NK-92 treated with Interleukin-12 subunit alpha and Interleukin-12 subunit beta, amount 100 ng/mL, for 24 hours (cell line): ENCODE results near the gene CIZ1.
"Not testable (repeated sequence)": the region's sequence is repeated elsewhere in the genome, so short reads cannot be mapped to it uniquely, and the experiment has no call there.

ENCODE experiments used
- DNase-seq: peaks from one replicate; lab custom pipeline; 2025; lab: John Stamatoyannopoulos, UW

CIZ1 gene

DNA sequence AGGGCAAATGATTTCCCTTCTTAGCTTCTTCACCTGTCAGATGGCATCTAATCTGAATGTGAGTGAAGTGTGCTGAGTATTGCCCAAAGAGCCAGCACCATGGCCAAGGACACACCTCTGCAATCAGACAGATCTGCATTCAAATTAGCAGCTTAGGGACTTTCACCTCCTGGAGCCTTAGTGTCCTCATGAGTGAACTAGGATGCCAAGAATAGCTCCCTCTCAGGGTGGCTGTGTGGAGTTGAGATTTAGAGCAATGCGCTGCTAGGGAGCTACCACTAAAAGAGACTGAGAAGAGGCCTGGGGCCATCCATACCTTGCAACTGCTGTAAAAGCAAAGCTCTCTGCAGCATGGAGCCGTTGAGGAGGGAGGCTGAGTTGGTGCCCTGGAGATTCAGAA, 1.4 kb downstream of the CIZ1 start:
- DNase-seq, result no peak

DNA sequence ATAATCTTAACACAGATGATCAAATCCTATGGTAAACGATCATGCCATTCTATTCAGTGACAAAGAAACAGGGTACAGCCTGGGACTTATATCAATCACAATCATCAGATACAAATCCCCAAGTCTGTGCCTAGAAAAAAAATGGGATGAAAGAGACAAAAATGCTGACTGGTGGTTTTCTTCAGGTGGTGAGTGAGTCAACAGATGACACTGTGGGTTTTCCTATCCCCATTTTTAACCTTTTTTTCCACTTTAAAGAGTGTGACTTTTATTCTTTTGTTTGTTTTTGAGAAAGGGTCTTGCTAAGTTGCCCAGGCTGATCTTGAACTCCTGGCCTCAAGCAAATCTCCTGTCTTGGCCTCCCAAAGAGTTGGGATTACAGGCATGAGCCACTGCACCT, 3.2 kb downstream of the CIZ1 start:
- no peak for DNase-seq

DNA sequence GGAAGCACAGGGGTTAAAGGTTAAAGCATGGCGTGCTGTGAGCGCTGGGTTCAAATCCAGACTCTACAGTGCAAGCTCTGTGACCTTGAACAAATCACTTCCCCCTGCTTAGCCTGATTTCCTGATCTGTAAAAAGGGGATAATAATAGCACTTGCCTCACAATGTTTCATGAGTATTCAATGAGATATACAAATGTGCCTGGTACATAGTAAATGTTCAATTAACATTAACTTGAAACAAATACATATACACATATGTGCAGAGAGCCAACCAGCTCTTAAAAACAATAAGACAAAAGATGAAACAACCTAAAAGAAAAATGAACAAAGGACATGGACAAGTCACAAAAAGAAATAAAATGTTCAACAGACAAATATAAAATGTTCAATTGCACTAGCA, 4.0 kb downstream of the CIZ1 start:
- no peak for DNase-seq

DNA sequence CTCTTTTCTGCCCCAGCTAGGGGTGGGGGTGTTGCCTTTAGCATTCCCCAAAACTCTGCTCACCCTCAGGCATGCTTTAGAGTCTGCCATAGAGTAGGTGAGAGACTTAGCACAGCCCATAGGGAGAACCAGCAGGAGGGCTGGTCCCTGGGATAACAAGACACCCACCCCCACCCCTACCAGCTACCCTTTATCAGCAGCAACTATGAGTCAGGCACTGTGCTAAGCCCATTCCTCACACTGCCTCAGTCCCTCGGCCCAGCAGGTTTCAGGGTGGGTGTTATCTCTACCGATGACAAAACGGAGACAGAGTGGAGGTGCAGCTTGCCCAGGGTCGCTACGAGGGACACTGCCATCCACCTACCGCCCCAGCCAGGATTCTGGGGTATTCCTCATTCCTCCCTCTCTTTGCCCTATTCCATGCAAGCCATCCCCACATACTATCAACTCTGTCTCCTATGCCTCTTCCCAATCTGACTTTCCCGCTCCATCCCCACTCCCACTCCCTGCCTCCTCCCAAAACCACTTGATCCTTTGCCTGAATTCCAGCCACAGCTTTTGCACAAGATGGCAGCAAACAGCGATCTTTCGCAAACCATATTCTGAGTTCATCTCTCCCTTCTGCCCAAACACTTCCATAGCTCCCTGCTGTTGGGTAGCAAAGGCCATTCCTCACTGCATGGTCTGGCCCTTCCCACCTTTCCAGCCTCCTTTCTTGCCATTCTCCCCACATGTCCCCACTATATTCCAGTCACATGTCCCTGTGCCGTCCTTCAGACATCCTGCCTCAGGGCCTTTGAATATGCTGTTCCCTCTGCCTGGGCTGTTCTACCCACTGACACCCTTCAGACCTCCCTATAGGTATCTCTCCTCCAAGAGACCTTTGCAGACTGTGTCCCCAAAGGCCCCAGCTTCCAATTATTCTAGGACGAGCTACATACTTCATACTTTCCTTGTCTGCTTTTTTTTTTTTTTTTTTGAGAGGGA, 5.1 kb downstream of the CIZ1 start:
- no peak for DNase-seq

DNA sequence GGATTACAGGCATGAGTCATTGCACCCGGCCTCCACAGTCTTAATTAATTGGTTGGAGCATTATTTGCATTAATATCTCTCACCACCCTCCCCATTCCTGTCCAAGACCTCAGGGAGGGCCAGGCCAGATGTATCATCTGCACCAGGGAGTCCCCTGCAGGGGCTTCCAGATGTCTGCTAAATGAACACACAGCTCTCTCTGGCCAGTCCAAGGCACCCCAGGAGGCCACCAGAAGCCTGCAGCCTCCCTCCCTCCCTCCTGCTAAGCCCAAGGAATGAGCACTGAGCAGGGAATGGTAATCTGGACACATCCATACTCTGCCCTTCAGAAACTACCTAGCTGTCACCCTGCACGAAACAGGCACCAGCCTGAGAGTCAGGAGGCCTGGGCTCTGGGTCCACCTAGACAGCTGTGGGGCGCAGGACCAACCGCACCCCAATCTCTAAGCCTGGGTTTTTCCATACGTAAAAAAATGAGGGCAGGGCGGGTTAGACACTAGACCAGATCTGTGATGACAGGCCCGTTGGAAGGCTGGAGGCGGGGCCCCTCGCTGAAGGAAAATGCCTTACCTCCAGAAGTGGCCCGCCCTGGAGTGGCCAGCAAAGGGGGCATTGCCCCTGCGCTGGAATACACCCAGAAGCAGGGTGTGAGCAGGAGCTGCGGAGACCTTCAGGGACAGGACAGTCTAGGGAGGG, 8.3 kb downstream of the CIZ1 start:
- DNase-seq, result no peak

DNA sequence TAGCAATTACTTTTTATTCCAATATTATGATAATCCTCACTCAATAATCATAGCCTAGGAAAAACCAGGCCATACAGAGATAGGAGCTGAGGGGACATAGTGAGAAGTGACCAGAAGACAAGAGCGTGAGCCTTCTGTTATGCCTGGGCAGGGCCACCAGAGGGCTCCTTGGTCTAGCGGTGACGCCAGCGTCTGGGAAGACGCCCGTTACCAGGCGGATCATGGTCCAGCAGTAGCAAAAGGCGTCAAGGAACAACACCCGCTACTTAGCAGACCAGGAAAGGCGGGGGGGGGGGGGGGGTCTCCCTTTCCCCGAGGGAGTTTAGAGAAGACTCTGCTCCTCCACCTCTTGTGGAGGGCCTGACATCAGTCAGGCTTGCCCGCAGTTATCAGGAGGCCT, 9.9 kb downstream of the CIZ1 start:
- not testable (repeated sequence) for DNase-seq

DNA sequence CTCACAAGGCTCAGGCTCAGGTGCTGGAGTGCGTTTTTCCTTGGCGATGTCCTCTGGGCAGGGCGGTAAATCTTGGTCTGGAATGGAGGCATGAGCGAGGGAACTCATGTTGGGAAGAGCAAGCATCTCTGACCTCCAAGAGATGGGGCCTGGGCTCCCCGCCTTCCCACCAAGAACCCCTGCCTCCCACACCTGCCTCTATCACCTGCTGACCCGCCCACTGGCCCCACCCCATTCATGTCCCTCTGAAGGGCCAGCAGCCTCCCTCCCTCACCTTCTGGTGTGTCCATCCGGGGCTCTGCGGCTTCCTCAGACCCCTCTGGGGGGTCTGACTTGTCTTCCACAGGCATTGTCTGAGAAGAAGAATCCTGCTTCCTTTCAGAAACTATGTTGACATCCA, 10.9 kb downstream of the CIZ1 start:
- DNase-seq, result no peak

DNA sequence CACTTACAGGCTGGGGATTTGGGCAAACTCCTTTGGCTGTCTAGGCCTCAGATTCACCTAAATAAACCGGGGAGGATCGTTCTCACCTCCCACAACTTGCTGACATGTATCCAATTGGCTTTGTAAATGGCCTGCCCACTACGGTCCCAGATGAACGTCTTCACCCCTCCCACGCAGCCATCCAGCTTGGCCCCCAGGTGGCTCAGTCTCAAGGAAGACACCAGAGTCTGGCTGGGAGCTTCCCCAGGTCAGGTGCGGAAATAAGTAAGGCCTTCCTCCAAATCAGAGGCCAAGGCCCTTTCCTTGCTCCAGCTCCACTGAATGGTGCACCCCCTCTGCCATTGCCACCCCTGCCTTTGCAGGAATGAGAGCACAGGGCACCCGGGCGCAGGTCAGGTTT, 11.4 kb downstream of the CIZ1 start:
- DNase-seq, result no peak

DNA sequence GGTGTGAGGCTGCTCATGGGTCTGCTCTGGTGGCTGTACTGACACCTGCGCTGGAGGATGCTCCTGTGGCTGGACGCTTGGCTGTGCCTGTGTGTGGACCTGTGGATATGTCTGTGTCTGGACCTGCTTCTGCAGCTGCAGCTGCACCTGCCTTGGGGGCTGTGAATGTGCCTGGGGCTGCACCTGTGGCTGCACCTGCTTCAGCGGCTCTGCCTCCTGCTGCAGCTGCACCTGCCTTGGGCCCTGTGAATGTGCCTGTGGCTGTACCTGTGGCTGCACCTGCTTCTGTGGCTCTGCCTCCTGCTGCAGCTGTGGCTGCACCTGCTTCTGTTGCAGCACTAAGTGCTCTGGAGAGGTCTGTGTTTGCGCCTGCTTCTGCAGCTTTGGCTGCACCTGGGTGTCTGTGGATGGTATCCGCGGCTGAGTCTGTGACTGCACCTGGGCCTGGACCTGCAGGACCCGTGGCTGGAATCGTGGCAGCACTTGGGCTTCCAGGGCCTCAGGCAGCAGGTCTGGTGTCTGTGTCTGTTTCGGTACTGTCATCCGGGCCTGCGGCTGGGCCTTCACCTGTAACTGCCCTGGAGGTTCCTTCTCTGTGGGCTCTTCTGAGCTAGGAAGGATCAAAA, 12.5 kb downstream of the CIZ1 start:
- DNase-seq, result no peak

DNA sequence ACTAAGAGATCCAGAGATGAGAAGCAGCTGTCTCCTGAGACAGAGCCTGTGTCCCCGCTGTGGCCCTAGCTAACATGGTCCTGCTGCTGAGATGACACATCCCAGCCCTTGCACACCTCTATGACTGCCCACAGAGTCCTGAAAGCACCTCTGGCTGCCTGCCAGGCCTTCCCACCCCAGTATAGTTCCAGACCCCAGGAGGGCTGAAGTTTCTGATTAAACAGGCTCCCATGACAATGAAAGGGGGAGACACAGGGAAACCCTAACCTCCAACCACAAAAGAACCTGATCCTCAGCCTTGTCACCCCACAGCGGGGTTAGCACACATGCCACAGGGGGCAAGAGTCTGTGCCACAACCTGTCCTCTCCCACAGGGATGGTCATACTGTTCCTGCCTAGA, 15.6 kb downstream of the CIZ1 start:
- DNase-seq, result no peak

DNA sequence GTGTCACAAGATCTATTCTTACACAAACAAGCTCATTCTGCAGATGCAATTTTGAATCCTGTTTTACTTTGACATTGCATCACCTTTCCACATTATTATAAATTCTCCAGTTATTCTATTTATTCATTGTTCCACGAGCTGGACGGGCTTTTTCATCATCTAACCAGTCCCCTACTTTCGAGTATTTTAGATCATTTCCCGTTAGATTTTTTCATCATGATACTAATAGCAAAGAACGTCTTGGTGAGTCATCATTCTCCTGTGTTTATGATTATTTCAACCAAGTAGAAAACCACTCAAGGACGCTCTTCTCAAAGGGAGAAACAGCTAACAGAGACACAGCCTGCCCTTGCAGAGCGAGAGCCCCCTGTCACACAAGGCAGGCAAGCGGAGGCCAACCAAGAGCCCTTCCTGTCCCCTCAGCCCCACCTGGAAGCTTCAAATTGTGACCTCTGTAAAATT, 16.2 kb downstream of the CIZ1 start:
- DNase-seq, result no peak

DNA sequence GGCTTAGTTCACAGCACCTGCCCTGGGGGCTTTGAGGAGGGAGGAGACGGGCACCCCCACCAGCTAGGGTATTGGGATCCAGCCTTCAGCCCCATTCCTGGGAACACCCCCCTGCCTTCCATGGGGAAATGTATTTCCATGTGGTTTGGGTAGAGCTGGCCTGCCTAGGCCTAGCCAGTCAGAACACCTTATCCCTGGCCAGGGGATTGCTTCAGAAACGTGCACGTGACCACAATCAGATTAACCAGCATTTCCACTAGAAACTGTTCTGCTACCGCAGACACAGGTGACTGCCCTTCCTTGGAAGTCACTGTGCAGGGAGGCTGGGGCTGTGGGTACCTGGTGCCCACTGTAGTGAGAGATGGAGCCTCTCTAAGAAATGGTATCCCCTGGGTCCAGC, 17.3 kb downstream of the CIZ1 start:
- no peak for DNase-seq

DNA sequence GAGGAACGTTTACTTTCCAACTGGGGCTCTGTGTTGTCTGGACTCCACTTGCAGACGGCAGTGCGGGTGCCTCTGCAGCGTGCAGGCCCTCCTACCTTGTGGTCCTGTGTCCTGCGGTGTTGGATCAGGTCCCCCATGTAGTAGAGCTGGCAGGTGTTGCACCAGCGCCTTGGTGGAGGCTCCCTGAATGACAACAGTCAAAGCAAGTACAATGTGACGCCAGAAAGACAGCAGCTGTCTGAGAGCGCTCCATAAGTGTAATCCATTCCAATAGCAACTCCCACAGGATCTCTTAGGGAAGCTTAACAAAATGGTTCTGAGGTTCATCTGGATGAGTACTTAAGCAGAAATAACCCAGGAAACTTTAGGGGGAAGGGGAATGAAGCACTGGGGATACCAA, 21.4 kb downstream of the CIZ1 start:
- DNase-seq, result no peak

DNA sequence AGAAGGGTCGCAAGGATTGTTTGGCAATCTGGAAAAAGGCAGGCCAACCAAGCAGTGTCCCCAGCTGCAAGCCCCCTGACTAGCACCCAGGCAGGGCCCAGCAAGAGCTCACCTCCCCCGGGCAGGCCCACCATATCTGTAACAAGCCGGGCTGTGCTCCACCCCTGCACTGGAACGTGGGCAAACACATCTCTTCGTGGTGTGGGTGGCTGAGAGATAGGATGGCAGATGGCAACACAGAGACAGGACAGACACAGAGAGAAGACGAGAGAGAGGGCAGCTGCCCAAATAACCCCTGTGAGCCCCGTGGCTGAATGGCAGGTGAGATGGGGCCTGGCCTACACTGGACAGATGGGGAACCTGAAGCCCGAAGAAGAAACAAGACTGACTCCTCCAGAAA, 21.9 kb downstream of the CIZ1 start:
- DNase-seq, result no peak

DNA sequence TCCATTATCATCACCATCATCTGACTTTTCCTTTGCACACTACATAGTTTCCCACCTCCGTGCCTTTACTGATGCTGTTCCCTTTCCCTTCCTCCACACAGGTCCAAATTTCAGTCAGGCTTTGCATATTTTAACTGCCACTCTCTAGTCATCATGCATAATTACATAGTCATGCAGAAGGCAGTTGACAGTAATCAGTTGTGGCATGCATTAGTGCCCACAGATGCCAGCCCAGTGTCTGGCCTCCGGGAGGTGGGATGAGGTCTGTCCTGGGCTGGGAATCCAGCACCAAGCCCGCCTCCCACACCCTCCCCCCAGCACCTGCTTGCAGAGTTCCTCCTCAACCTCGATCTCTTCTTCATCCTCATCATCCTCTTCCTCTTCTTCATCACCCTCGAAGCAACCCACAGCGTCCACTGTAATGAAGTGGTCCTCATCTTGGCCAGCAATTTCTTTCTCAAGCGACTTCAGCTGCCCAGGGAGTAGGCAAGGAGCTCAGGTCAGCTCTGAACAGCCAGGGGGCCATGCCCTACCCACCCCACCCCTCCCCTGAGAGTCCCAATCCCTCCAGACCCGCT, 22.6 kb downstream of the CIZ1 start:
- DNase-seq, result no peak

DNA sequence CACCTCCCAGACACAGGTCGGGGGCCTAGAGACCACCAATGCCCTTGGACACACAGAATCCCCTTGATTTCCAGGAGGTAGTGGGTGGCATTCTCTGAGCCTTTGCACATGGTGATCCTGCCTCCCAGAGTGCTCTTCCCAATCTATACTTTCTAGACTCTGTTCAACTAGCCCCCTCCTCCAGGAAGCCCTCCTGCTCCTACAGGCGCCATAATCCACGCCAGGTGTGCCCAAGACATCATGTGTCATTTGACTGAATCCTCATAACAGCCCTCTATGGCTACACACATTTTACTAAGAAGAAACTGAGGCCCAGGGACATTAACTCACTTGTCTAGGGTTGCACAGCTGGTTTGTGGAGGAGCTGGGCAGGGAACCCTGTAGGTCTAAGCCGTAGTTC, 24.2 kb downstream of the CIZ1 start:
- DNase-seq, result no peak

DNA sequence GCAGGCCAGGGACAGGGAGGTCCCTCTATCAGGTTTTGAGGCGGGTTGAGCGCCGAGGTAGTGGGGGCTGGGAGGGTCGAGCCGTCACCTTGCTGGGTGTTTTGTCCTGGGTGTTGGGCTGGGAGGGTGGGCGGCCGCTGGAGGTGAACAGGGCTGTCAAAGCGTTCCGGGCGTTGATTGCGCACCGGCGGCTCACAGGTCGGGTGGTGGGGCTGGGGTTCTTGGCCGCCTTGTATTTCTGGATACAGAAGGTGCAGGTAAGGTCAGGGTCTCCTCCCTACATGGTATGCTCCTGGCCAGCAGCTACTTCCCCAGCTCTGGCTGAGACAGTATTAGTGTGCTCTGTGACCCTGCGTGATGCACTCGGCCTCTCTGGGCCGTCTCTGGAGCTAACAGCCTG, 25.2 kb downstream of the CIZ1 start:
- no peak for DNase-seq

DNA sequence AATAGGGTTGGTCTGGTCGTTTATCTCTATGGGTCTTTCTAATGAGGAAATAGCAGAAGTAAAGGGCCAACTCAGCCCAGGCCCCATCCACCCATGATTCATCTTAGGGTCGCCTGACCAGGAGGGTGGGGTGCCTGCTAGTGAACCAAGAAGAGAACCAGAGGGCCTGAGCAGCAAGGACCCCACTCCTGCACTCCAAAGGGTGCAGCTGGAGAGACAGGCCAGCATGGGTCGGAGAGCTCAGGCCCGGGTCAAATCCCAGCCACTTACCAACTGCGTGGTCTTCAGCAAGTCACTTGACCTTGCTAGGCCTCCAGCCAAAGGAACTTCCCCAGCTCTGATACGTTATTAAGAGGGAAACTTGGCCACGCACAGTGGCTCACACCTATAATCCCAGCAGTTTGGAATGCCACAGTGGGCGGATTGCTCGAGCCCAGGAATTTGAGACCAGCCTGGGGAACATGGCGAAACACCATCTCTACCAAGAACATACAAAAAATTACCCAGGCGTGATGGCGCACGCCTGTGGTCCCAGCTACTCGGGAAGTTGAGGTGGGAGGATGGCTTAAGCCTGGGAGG, 27.0 kb downstream of the CIZ1 start:
- no peak for DNase-seq

DNA sequence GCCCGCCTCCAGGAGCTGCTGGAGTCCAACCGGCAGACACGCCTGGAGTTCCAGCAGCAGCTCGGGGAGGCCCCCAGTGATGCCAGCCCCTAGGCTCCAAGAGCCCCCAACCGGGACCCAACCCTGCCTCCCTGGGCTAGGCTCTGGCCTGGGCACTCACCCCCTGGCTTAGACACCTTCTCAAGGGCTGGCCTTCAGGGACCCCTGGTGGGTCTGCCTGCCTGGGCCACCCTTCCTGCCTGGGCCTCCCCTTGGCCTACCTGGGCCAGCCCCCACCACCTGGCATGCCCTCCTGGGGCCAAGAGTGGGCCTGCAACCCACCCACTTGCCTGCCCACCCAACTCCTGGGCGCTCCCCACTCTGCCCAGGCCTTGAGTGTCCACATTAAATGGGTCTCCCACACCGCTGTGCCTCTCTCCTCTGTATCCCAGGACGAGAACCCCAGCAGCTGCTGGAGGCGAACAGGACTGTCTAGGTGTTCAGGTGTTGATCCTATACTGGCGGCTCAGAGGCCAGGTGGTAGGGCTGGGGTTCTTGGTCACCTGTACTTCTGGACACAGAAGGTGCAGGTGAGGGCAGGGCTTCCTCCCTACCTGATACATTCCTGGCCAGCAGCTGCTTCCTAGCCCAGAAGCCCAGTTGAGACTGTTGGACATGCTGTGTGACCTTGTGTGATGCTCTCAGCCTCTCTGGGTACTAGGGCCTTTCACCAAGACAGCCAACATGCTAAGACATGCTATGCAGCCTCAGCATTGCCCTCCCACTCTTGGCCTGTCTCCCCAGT, 27.7 kb downstream of the CIZ1 start:
- DNase-seq, result no peak

DNA sequence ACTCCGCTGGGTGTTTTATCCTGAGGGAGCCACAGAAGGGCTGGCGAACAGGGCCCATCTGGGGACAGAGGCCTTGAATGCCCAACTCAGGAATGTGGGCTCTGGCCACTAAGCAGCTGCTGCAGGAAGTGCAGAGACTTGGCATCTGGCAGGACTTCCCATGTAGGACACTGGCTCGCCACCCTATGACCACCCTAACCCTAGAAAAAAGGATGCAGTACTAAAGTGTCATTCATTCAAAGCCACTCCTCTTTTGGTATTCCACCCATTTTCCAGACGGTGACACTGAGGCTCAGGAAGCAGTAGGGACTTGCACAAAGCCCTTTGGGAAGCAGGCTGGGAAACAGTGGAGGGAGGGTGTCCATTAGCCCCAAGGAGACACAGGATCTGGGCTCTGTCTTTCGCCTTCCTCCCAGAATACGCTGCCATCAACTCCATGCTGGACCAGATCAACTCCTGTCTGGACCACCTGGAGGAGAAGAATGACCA, 28.3 kb downstream of the CIZ1 start:
- no peak for DNase-seq
